Sigmoid colon (tissue), 4 donors: ENCODE results near the gene CAMK1D.

Experiments
- EP300 ChIP-seq, 4 donors: sonication (generic); formaldehyde crosslinking; IDR thresholded peaks; one replicate each; pipeline ENCODE4 v1.6.1; 2017; ENCODE audit warnings: antibody characterized with exemption in 4 of 4
- TF ChIP-seq, protein P1 (sequence below), 4 experiments: fragments of 450-650 bp in 3 of 4; fragments of 200-600 bp in 1 of 4; IDR thresholded peaks; one replicate each; pipeline ENCODE4 v1.5.1; 2016 to 2019; ENCODE audit warnings: antibody characterized with exemption in 4 of 4, mild to moderate bottlenecking in 3 of 4, moderate library complexity in 2 of 4

DNA sequence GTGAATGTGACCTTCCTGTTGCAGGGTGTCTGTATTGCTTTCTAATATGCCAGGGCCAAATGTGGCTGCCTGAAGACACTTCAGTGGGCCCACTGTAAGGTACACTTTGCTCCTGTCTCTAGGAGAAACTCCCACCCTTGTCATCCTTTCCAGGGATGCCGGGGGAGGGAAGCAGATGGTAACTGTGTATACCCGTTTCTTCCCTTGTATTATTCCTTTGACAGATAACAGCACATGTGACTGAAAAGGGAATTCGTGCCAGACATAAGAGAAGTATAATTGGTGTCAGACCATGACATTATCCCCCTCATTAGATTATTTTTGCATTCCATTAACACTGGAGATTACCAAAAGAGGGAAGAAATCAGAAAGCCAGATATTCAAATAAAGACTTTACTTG is 317.7 kb downstream of the CAMK1D start:
- TF ChIP-seq, protein P1, sequence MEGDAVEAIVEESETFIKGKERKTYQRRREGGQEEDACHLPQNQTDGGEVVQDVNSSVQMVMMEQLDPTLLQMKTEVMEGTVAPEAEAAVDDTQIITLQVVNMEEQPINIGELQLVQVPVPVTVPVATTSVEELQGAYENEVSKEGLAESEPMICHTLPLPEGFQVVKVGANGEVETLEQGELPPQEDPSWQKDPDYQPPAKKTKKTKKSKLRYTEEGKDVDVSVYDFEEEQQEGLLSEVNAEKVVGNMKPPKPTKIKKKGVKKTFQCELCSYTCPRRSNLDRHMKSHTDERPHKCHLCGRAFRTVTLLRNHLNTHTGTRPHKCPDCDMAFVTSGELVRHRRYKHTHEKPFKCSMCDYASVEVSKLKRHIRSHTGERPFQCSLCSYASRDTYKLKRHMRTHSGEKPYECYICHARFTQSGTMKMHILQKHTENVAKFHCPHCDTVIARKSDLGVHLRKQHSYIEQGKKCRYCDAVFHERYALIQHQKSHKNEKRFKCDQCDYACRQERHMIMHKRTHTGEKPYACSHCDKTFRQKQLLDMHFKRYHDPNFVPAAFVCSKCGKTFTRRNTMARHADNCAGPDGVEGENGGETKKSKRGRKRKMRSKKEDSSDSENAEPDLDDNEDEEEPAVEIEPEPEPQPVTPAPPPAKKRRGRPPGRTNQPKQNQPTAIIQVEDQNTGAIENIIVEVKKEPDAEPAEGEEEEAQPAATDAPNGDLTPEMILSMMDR (IDR thresholded peaks at IDR 0.05): no peak
- TF ChIP-seq EP300 (IDR thresholded peaks at IDR 0.05): no peak
